ENCODE results near the gene NAA30. TPM values are rescaled to one million over a fixed set of nuclear protein-coding genes. Genes with fewer than 3 reads are reported as not detected.

The NAA30 gene
- total RNA-seq, 1 experiment from 2014 or later = 14.0 TPM

DNA sequence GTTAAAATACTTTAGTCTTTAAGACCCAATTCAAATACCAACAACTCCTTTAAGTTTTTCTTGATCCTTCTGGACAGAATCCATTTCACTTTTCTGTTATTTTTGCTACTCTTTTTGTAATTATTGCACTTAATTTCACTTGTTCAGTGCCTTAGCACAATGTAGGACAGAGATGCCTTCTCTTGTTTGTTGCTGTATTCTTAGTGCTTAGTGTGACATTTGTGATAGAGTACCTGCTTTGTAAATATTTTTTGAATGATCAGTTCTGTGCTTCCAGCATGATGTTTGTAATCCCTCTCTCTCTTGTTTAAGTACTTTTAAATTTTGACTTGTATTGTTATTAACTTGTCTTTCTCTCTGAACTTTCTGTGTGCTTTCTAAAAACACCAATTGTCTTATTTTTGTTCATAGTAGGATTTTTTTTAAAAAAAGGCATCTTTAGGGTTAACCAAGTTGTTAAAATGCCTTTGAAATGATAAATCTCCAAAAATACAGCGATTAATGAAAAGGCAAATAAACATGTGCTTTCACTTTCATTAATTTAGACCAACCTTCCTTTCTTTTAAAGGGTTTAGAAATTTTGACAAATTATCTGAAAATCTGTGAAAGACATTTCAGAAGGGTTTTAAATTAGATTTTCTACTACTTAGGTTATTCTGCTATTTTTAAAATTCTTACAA is 11.9 kb downstream of the NAA30 start:
- no peaks in the 10 kb centered on the region for H3K9me2 ChIP-seq (ENCODE audit: insufficient read depth)
- ATAC-seq (no peak), DNase-seq (ENCODE audit: low read depth, low spot score) (no peak)
- H3K9ac ChIP-seq (ENCODE audit: low read length) = no peak overlapping the region
- no peak overlapping the region for H3K4me2 ChIP-seq (ENCODE audit: low read length)
- ChIA-PET CTCF (no interaction called here), POLR2A (no interaction called here), RAD21 (ENCODE audit: low non-redundant PET in 1 of 2, low total read pairs in 2 of 2, uncharacterized antibody in 2 of 2, unreplicated experiment in 2 of 2) (no interaction called here)
- peaks cover 37% of the 10 kb centered on the region for H3K79me2 ChIP-seq (ENCODE audit: insufficient read depth, low read length)
- H3K27ac ChIP-seq (ENCODE audit: low read depth, low read length) = no peak overlapping the region
- H3K27me3 ChIP-seq (ENCODE audit: insufficient read depth, low read length) = no peaks in the 10 kb centered on the region
- BruUV-seq (replicated peaks) = no TSS peak
- H3K4me3 ChIP-seq (replicated peaks in 1 of 2; ENCODE audit: low read depth in 1 of 2, low read length in 2 of 2) = no peak overlapping the region
- intact Hi-C loops (cut with micrococcal nuclease) = no loop called here
- no peak for TF ChIP-seq EZH2phosphoT487 (IDR thresholded peaks at IDR 0.05; ENCODE audit: borderline replicate concordance)
- TF ChIP-seq, protein P1, sequence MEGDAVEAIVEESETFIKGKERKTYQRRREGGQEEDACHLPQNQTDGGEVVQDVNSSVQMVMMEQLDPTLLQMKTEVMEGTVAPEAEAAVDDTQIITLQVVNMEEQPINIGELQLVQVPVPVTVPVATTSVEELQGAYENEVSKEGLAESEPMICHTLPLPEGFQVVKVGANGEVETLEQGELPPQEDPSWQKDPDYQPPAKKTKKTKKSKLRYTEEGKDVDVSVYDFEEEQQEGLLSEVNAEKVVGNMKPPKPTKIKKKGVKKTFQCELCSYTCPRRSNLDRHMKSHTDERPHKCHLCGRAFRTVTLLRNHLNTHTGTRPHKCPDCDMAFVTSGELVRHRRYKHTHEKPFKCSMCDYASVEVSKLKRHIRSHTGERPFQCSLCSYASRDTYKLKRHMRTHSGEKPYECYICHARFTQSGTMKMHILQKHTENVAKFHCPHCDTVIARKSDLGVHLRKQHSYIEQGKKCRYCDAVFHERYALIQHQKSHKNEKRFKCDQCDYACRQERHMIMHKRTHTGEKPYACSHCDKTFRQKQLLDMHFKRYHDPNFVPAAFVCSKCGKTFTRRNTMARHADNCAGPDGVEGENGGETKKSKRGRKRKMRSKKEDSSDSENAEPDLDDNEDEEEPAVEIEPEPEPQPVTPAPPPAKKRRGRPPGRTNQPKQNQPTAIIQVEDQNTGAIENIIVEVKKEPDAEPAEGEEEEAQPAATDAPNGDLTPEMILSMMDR (IDR thresholded peaks at IDR 0.05 in 2 of 3, conservative IDR thresholded peaks at IDR 0.05 in 1 of 3; ENCODE audit: borderline replicate concordance in 1 of 3, insufficient read depth in 1 of 3, low read depth in 2 of 3, low read length in 2 of 3) = no peak
- TF ChIP-seq, protein P2, sequence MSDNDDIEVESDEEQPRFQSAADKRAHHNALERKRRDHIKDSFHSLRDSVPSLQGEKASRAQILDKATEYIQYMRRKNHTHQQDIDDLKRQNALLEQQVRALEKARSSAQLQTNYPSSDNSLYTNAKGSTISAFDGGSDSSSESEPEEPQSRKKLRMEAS (IDR thresholded peaks at IDR 0.05) = no peak
- TF ChIP-seq YY1 (IDR thresholded peaks at IDR 0.05; ENCODE audit: extremely low read depth, insufficient replicate concordance, low read depth, low read length) = no peak
- no peak for TF ChIP-seq SIN3A (IDR thresholded peaks at IDR 0.05; ENCODE audit: low read depth)
- no peak for TF ChIP-seq JUND (IDR thresholded peaks at IDR 0.05)
- TF ChIP-seq EZH2 (IDR thresholded peaks at IDR 0.05) = no peak
- TF ChIP-seq TCF7L2 (IDR thresholded peaks at IDR 0.05; ENCODE audit: borderline replicate concordance, extremely low read depth, insufficient read depth, insufficient read length) = no peak
- no peak for TF ChIP-seq ZNF274 (IDR thresholded peaks at IDR 0.05; ENCODE audit: low read depth, low read length)
- TF ChIP-seq SRF (IDR thresholded peaks at IDR 0.05; ENCODE audit: low read depth) = no peak
- no peaks in the 10 kb centered on the region for H3K9me3 ChIP-seq (ENCODE audit: control insufficient read depth in 1 of 2, insufficient read depth in 1 of 2, low read depth in 1 of 2, low read length in 2 of 2)
- no peaks in the 10 kb centered on the region; the same call in 1 of the 2 replicates for H4K20me1 ChIP-seq (ENCODE audit: insufficient read depth)
- H2AFZ ChIP-seq (ENCODE audit: low read depth, low read length, poor library complexity, severe bottlenecking) = no peak overlapping the region
- H3K36me3 ChIP-seq (ENCODE audit: control insufficient read depth in 1 of 2, insufficient read depth in 2 of 2, low read length in 2 of 2) = peaks cover 6 to 10% of the 10 kb centered on the region in 2 experiments; a peak in 2 of 4 replicates
- H3K4me1 ChIP-seq (ENCODE audit: control insufficient read depth in 1 of 2, insufficient read depth in 2 of 2, low read length in 2 of 2) = no peaks in the 10 kb centered on the region
